Breast epithelium (tissue), 3 donors: Measurements from ENCODE around the gene TTC28.

Experiments
- CTCF ChIP-seq, 3 donors: fragments of 450-650 bp; IDR thresholded peaks; one replicate each; pipeline ENCODE4 v1.5.1; 2016 to 2017; ENCODE audit warnings: antibody characterized with exemption in 3 of 3, mild to moderate bottlenecking in 3 of 3, moderate library complexity in 3 of 3
- POLR2A ChIP-seq: fragments of 450-650 bp; IDR thresholded peaks from one replicate; pipeline ENCODE4 v1.6.1; 2016; ENCODE audit warnings: antibody characterized with exemption, mild to moderate bottlenecking, moderate library complexity
- POLR2AphosphoS5 ChIP-seq, 3 donors: sonication (generic); formaldehyde crosslinking; IDR thresholded peaks; one replicate each; pipeline ENCODE4 v1.6.1; 2017; ENCODE audit warnings: antibody characterized with exemption in 3 of 3

DNA sequence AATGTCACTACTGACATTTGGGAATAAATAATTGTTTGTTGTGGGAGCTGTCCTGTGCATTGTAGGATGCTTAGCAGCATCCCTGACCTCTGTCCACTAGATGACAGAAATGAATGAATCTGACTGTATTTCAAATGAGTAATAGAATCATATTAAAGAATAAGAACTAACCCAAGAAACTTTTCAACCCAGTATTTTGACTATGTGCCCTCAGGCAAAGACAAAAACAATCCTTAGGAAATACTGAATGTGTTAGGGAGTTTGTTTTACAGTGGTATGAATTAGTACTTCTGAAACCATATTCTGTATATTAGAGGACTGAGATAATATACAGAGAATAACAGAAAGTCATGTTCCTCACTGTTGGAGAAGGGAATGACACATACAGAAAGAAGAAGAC, 439.7 kb downstream of the TTC28 start:
- TF ChIP-seq CTCF (IDR thresholded peaks at IDR 0.05): no peak
- no peak for TF ChIP-seq POLR2AphosphoS5 (IDR thresholded peaks at IDR 0.05)
- no peak for TF ChIP-seq POLR2A
